GM18507 (cell line): Measurements from ENCODE around the gene TRIM75.
"Not testable (repeated sequence)": the region's sequence is repeated elsewhere in the genome, so short reads cannot be mapped to it uniquely, and the experiment has no call there.

Experiments
- DNase-seq: peaks from one replicate; pipeline ENCODE4 v3.0.0; 2011; ENCODE audit warnings: low read depth; ENCODE audit not compliant: insufficient read length; ENCODE audit errors: extremely low spot score
- FAIRE-seq: peaks from 2 replicates; lab custom pipeline; 2011; peaks lifted over from hg19 to GRCh38; lab: Jason Lieb, UNC

TRIM75 gene

GRCh38 chr4:165053645-165054044, at the start of gene TRIM75:
Gene TRIM75, plus strand, starts transcription at chr4:165053866. Its CDS starts 5,282 bp downstream, at chr4:165059148.
- FAIRE-seq (no peak), DNase-seq (no peak)

- FAIRE-seq (no peak), DNase-seq (no peak)
These were observed 48.2 kb upstream of the TRIM75 start for GRCh38 chr4:165005352-165005925.

DNA sequence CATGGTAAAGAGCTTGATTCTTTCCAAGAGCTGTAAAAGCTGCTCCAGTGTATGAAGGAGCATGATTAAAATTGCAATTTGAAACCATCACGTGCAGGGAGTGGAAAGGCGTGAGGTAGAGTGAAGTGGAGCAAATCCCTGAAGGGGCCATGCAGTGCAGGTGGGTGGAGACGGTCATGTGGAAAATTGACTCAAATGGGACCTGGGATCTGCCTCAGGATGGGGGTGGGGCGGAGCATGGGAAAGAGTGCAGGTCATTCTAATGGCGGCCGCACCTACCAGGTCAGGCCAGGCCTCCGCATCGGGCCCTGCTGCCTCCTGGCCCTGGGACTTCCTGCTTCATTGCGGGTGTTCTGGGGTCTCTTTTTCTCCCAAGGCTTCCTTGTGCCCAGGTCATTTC, 47.2 kb upstream of the TRIM75 start:
- FAIRE-seq (no peak), DNase-seq (no peak)

GRCh38 chr4:165006886-165007285, 46.8 kb upstream of the TRIM75 start:
- FAIRE-seq (no peak), DNase-seq (no peak)

- FAIRE-seq, result no peak
- DNase-seq, result no peak
These were observed 44.0 kb upstream of the TRIM75 start for GRCh38 chr4:165009493-165010227.

DNA sequence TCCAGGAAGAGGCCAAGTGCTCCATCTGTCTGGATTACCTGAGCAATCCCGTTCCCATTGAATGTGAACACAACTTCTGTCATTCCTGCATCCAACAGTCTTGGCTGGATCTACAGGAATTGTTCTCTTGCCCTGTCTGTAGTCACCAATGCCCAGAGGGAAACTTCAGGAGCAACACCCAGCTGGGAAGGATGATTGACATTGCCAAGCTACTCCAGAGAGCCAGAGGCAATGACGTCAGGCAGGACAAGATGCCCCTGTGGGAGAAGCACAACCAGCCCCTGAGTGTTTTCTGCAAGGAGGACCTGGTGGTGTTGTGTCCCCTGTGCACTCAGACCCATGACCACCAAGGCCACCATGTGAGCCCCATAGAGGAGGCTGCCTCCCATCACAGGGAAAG, 43.2 kb upstream of the TRIM75 start:
- no peak for FAIRE-seq
- no peak for DNase-seq

GRCh38 chr4:165010991-165011390, 42.7 kb upstream of the TRIM75 start:
- DNase-seq (no peak), FAIRE-seq (no peak)

DNA sequence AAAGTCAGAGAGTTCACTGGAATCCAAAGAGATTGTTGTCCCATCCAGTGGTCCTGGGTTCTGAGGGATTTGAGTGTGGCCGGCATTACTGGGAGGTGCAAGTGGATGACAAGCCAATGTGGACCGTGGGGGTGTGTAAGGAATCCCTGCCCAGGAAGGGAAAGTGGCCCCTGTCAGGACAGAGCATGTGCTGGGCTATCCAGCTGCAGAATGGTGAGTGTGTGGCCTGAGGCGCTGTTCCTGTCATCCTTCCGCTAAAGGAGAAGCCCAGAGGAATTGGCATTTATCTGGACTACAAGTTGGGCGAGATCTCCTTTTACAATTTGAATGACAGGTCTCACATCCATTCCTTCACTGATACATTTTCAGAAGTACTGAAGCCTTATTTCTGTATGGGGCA, 42.3 kb upstream of the TRIM75 start:
- DNase-seq (no peak), FAIRE-seq (no peak)

DNA sequence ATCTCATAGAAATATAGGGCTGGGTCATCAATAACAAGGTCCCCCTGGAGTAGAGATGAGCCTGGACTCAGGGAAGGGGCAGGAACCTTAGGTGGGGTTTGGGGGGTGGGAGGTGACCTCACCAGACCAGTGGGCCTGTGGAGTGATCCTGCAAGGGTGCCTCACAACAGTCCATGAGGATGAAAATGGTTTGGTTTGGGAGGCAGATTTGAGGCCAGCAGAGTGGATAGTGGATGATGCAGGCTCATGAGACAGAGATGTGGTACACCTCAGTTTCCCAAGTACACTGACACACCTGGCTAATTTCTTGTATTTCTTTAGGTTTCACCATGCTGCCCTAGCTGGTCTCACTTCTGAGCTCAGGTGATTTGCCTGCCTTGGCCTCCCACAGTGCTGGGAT, 40.0 kb upstream of the TRIM75 start:
- FAIRE-seq (no peak), DNase-seq (no peak)

- DNase-seq, result no peak
- peak; percentile 50 for FAIRE-seq
These were observed 36.7 kb upstream of the TRIM75 start for GRCh38 chr4:165016971-165017370.

DNA sequence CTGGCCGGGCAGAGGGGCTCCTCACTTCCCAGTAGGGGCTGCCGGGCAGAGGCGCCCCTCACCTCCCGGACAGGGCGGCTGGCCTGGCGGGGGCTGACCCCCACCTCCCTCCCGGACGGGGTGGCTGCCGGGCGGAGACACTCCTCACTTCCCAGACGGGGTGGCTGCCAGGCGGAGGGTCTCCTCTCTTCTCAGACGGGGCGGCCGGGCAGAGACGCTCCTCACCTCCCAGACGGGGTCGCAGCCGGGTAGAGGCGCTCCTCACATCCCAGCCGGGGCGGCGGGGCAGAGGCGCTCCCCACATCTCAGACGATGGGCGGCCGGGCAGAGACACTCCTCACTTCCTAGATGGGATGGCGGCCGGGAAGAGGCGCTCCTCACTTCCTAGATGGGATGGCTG, 33.7 kb upstream of the TRIM75 start:
- DNase-seq, FAIRE-seq: not testable (repeated sequence)

GRCh38 chr4:165025782-165026181, 27.9 kb upstream of the TRIM75 start:
- not testable (repeated sequence) for FAIRE-seq, DNase-seq

DNA sequence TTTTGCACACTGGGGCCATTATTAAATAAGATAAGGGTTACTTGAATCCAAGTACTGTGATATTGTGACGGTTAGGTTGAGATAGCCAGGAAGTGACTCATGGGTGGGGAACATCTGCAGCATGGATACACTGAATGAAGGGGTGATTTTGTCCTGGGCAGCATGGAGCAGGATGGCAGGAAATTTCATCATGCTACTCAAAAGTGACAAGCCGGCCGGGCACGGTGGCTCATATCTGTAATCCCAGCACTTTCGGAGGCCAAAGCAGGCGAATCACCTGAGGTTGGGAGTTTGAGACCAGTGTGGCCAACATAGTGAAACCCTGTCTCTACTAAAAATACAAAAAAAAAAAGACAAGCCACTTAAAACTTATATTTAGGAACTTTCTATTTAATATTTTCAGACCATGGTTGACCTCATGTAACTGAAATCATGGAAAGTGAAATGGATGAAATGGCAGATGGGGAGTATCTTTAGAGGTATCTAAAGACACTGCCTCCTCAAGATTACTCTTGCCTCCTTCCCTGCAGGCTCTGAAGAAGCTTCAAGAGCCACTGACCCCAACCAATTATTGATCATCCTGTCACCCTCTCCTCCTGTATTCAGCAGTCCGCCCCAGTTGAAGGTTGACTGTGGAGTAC, 25.8 kb upstream of the TRIM75 start:
- DNase-seq (no peak), FAIRE-seq (no peak)

DNA sequence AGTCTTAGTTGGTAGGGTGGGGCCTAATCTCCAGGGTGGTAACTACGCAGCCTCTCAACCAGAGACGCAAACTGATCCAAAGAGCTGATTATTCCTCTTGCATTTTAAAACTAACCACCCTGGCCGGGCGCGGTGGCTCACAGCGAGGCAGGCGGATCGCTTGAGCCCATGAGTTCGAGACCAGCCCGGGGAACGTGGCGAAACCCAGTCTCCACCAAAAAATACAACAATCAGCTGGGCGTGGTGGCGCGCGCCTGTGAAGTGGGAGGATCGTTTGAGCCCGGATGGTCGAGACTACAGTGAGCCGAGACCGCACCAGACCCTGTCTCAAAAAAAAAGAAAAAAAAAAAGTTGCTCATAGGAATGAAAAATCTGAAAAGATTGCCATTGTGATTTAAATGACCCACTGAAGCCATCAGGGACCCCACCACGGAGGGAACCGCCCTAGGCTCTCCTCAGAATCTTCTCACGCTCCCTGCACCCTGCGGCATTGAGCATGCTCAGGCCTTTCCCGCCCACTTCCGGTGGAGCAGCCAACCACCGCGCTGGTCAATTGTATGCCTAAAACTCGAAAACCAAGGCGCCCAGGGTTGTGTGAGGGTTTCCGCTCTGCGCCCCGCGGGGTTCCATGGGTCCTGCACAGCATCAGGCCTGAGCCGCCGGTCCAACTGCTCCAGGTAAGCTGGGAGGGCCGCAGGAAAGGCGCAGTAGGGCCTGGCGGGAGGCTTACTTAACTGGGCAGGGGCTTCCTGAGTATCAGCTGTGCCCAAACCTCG, 22.0 kb upstream of the TRIM75 start, which contains the start of gene TRIM60:
TSS of gene TRIM60 (plus strand) at position 564 of the 776 bp plus-strand sequence. CDS start 8,074 bp downstream, outside the sequence.
- DNase-seq, result no peak
- FAIRE-seq, result no peak

- DNase-seq (no peak), FAIRE-seq (no peak)
These were observed 5.5 kb upstream of the TRIM75 start for GRCh38 chr4:165048170-165048569.

DNA sequence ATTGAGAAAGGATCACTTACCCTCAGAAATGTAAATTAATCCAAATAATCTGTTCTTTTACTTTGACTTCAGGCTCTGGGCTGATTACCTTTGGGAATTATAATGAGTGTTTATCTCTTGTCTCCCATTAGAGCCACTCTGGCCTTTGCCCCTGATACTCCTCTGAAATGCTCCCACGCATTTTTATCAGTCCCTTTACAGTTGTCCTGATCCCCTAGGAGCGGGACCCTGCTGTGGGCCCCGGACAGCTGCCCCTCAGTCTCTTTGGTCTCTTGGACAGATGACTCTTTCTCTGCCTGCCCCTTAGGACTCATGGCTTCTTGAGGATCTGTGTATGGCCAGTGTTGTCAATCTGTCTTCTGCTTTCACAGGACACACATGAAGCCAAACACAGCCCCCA, 1.0 kb upstream of the TRIM75 start:
- FAIRE-seq, result no peak
- DNase-seq, result no peak

DNA sequence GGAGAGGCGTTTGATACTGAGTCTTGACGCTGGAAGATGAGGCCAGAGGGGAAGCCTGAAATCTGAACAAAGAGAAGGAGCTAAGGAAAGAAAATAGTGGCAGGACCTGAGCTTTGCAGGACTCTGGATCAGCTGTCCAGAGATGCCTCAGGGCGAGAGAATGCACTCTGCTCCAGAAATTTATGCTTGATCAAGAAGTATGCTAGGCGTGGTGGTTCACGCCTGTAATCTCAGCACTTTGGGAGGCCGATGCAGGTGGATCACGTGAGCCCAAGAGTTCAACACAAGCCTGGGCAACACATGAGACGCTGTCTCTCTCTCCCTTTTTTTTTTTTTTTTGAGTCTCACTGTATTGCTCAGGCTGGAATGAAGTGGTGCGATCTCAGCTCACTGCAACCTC, 1.9 kb downstream of the TRIM75 start:
- FAIRE-seq (no peak), DNase-seq (no peak)

DNA sequence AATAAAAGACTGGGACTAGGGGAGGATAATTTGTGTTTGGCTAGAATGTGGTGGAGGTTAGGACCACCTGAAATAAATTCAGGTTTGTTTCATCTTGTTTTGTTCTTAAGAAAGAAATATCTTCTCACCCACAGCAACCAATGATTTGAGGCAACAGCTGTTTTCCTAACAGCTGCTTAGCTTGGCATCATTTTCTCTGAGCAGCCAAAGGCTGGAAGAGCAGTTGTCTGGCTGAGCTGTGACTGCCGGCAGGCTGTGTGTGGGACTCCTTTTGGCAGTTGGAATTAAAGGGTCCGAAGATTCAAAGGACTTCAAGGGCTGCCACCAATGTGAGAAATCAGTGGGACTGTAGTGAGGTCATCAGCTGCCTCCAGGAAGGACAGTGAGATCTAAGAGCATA, 5.0 kb downstream of the TRIM75 start:
- FAIRE-seq (no peak), DNase-seq (no peak)

GRCh38 chr4:165059386-165059785, 5.7 kb downstream of the TRIM75 start:
- DNase-seq (no peak), FAIRE-seq (no peak)

DNA sequence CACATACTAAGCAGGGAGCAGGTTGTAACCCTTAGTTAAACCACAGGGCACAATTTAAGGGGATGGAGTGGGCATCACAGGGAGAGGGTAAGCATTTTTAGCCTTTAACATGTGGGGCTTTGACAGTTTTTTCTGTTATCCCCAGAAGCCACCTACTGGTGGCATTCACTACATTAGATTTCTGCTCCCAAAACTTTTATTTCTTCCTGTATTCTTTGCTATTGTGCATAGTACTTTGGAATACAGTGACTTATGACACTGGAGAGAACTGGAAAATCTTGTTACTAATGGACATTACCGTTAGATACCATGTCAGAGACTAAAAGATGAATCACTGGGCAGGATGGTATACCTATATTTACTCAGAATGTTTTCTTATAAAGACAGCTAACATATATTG, 7.3 kb downstream of the TRIM75 start:
- no peak for DNase-seq

More for the DNA sequence above, 7.3 kb downstream of the TRIM75 start:
- no peak for FAIRE-seq
